ENCODE results near the gene MYL1.

GRCh38 chr2:210269148-210269547 is 45.8 kb downstream of the MYL1 start:
- no peak for TF ChIP-seq POLR2A (IDR thresholded peaks at IDR 0.05; ENCODE audit: low read depth, low read length)
- no peak for TF ChIP-seq POLR2AphosphoS5 (IDR thresholded peaks at IDR 0.05; ENCODE audit: low read depth, low read length)
- TF ChIP-seq TAF1 (IDR thresholded peaks at IDR 0.05; ENCODE audit: borderline replicate concordance, low read depth, low read length) = no peak
